Hematopoietic multipotent progenitor cell treated with erythropoietin and hydrocortisone succinate and interleukin-3 and kit ligand, for 4 days (in vitro differentiated cells): ENCODE measurements around the gene RGS3.
"Not testable (repeated sequence)": the region's sequence is repeated elsewhere in the genome, so short reads cannot be mapped to it uniquely, and the experiment has no call there.

Experiments
- DNase-seq: peaks from one replicate; pipeline ENCODE4 v3.0.0-alpha.2; 2015

RGS3 gene

DNA sequence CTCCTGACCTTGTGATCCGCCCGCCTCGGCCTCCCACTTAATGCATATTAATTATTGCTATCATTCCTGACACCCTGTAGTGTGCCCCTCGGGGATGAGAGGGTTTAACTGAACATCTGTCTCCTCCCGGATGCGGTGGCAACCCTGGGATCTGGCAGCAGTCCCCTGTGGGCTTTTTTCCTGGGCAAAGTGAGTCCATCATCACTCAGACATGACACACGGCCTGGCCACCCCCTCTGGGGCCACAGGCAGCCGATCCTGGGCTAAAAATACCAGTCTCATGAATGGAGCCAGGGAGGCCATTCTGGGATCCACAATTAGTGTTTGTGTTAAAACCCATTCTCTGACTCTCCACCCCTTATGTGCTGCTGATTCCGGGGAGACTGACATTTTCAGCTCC, 161.2 kb downstream of the RGS3 start:
- no peak for DNase-seq

DNA sequence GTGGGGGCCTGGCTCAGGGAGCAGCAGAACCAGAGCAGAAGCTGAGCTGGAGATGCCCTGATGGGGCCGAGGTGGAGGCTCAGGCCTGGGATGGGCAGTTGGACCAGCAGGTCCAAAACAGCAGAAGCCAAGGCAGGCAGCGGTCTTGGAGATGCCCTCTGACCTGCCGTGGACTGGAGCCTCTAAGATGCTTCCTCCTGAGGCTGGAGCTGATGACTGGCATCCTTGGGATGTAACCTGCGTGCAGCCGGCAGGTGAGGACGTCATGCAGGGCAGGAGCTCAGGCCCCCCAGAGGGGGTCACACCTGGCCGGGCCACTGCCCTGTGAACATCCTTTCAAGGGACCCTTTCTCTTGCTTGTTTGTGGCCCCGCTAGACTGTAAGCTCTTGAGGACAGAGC, 162.0 kb downstream of the RGS3 start:
- no peak for DNase-seq

DNA sequence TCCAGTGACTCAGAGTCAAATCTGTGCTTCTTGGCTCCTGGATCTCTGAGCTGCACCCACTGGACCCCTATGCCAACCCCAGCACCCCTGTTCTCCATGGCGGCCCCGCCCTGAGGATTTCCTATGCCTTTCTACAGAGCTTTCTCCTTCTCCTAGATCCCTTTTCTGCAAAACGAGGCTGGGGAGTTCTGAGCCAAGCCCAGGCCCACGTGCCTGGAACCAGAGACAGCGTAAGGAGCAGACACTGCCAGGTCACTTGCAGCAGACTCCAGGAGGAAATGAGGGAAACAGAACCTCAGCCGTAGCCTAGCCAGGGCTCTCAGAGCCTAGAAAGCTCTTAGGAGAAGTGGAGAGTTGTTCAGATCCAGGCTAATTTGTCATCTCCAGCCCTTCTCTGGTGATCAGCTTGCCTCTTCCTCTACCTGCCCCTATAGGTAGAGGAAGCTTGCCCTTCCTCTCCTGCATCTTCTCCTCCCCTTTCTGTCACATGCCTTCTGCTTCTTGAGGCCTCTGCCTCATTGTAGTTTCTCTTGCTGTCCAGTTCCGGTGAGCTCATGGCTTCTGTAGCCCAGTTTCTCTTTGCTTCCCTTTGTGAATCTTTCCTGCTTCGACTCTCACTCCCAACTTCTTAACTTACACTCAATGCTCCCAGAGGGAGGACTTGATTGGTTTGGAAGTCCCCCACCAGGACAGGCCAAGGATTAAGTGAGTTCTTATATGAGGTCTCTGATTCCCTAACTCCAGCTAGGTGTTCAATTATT, 163.4 kb downstream of the RGS3 start:
- DNase-seq: no peak

DNA sequence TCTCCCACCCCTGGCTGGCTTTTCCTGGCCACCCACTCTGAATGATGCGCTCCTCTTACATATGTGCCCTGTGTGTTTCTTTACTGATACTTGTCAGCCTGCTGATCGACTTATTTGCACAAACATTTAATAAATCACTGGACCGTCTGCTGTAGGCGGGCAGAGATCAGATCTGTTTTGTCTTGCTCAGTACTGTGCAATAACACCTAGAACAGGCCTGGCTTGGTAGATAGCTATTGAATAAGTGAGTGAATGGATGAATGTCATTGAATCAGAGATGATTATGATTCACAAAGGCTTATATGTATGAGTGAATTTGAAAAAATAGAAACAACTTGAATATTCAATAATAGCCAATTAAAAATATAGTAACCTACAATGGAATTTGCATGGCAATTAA, 165.1 kb downstream of the RGS3 start:
- DNase-seq: no peak

DNA sequence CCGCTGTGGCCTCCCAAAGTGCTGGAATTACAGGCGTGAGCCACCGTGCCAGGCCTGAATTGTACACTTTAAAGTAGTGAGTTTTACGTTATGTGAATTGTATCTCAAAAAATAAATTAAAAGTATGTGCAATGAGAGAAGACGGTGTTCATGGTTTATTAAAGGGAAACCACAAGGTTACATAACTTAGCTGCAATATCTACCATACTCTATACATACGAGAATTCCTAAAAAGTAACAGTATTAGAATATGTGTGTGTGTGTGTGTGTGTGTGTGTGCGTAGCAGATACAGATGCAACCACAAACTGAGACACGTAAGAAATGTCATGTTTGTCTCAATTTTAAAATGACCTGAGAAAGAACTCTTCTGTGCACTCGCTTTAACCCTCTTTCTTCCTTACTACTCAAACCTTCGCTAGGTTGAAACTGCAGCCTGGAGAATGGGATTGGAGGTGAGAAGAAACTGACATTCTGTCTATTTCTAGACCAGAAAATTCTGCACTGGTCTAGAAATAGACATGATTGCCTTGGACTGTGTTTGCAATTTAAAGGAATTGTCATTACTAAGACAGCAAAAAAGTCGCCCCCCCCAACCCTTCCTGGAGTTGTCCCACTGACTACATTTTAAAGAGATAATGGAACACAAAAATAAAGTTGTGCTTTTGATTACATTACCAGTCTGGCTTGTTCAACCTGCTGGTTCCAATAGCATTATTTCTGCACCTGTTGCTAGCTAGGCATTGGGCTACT, 167.0 kb downstream of the RGS3 start:
- DNase-seq: peak; percentile 63

DNA sequence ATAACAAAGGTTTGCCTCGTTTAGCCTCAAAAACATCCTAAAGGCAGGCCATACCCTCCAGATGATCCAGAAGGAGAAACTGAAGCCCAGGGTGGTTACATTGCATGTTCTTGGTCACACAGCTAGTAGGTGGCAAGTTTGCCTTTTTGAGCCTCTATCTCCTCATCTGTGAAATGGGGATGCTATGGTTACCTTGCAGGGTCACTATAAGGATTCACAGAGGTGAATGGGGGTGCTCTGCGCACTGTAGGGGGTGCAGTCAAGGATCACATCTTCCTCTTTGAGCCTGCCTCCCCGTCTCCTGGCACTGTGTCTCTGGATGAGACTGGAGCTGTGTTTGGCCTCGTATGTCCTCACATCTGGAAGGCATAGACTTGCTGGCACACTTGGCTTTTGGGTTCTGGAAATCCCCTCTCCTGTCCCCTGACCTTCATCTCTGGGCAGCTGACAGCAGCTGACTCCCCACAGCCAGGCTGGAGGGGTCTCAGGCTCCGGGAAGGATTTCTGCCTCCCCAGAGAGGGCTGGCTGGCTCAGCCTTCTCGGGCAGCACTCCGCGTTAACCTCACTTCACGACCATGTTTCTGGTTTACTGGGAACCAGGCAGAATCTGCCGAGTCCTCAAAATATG, 167.7 kb downstream of the RGS3 start:
- no peak for DNase-seq

DNA sequence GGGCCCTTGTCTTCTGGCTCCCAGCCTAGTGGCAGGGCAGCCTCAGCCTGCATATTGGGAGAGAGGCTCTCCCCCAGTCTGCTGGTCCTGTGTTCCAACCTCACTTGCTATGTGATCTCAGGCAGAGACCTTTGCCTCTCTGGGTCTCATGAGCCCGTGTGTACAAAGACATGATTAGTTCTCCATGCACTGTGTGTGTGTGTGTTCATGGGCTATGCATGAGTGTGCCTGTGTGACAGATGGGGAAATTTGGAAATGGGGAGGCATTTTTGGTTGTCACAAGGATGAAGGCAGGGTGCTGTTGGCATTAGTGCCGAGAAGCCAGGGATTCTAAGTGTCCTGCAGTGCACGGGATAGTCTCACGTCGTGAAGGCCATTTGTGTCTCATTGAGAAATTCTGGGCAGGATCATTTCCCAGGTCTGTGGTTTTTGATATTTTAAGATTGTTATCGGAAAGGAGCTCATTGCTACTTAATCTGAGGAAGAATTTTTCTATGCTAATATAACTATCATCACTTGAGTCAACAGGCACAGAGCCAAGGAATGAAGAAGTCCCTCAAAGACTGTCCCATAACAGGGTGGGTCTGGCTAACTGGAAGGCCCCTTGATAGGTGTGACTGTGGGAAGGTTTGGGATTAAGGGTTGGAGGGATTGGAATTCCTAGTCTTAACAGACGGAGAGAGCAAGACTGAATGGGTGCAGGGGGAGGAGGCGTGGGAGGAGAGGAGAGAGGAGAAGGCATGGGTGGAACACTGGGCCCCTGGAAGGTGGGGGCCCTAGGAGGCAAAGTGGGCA, 168.5 kb downstream of the RGS3 start:
- DNase-seq: no peak

DNA sequence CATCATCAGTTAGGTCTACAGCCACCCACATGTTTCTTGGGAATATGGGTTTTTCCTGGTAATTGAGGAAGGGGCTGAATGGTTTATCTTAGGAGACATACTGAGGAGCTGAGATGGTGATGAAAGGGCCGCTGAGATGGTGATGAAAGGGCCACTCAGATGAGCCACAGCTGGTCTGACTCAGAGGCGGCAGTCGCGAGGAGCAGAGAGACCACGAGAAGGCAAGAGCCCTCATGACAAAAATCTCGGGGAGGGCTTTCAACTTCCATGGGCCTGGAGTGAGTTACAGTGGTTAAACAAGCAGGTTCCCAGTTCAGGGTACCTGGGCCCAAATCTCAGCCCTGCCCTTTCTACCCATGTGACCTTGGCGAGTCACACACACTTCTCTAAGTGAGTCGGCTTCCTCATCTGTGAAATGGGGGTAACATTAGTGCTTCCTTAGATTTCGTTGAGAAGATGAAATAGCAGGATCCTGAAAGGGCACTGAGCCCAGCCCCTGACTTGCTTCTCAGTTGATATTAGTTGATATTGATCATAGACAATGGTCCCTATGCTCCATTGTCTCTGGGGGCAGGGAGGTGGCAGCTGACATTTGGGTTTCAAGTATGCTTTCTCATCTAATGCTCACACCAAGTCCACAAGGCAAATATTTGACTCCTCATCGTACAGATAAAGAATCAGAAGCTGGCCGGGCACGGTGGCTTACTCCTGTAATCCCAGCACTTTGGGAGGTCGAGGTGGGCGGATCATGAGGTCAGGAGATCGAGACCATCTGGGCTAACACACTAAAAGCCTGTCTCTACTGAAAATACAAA, 169.5 kb downstream of the RGS3 start:
- peak; percentile 37 for DNase-seq

DNA sequence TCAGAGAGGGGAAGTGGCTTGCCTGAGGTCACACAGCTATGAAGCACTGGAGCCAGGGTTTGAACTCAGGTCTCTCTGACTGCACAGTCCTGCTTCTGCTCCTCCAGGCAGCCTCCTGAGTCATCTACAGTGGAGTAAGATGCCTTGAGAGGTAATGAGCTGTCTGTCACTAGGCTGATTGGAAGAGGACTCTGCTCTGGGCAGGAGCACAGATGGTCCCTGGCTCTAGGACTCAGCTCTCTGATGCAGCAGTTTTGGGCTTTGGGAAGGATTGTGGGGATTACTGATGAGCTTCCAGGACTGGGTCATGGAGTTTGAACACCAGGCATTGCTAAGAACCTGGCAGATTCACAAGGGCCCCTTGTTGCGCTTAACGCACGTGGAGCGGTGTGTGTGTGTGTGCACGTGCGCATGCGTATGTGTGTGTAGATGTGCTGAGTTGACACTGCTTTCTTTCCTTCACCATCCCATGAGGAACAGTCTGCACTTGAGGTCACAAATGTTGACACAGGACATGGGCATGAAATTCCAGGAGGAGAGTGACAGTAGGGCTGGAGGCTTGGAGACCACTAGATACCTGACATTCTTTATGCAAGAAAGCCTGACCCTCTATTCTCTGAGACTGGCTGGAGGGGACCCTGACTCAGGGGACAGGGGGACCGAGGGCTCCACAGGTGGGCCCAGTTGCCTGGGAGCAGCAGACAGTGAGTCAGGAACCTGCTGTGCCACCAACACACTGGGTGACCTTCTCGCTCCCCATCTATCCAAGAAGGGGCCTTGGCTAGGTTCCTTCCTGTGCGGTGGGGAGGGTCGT, 170.5 kb downstream of the RGS3 start:
- no peak for DNase-seq

GRCh38 chr9:113634596-113635515, 171.3 kb downstream of the RGS3 start:
- no peak for DNase-seq

- DNase-seq: no peak
Measured at GRCh38 chr9:113635586-113635985, 172.1 kb downstream of the RGS3 start.

DNA sequence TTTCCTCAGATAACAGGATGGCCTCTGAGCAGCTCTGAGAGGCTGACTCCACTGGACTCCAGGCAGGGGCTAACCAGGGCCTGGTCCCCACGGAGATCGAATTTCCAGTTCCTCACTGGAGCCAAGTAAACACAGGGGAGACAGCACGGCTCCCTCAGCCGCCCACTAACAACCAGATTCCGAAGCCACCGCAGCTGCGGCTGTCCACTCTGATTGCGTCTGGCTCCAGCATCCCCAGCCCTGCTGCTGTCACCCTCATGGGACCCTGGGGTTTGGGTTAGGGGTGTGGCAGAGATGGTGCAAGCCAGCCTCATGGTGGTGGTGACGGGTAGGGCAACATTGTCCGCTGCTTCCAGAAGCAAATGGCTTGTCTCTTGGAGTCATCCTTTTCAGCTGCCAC, 172.6 kb downstream of the RGS3 start:
- DNase-seq: no peak

DNA sequence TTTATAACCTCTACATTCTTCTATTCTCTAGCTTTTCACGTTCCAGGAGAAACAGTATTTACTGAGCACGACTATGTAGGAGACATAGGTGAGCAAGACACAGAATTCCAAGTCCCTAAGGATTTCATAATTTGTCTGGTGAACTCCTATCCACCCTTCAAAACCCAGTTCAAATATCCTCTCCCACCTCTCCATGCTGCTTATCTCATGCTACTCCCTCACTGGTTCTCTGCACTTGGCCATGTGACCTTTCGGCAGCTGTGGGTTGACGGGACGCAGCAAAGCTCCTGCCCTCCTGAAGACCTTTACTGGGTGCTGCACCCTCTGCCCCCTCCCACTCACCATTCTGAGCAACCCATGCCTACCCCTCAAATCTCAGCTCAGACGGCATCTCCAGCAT, 173.2 kb downstream of the RGS3 start:
- DNase-seq: no peak

GRCh38 chr9:113638490-113638889, 175.0 kb downstream of the RGS3 start:
- no peak for DNase-seq

DNA sequence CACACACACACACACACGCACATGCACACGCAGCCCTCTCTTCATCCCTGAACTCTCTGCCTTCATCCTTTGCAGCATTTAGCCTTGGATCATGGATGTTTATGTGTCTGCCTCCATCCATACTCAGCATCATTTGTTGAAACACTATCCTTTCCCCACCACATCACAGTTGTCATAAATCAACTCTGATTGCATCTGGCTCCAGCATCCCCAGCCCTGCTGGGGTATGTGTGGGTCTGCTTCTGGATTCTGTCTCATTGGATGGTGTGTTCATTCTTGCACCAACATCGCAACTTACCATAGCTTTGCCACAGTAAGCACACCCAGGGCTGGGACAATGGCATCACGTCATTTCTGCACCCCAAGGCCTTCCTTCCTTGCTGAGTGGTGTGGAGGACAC, 175.4 kb downstream of the RGS3 start:
- DNase-seq: no peak

- not testable (repeated sequence) for DNase-seq
Measured at GRCh38 chr9:113639411-113639970, 176.0 kb downstream of the RGS3 start.

DNA sequence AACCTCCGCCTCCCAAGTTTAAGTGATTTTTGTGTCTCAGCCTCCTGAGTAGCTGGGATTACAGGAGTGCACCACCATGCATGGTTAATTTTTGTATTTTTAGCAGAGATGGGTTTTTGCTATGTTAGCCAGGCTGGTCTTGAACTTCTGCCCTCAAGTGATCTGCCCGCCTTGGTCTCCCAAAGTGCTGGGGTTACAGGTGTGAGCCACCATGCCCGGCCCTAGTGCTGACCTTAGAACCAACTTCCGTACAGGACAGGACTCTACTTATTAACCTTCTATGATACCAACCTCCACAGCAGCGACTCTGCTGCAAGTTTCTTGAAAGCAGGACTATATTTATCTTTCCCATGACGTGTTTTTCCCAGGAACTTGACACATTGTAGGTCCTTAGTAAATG, 176.9 kb downstream of the RGS3 start:
- DNase-seq: no peak

GRCh38 chr9:113641100-113641885, 177.8 kb downstream of the RGS3 start:
- DNase-seq: no peak

- no peak for DNase-seq
Measured at GRCh38 chr9:113644321-113644720, 180.8 kb downstream of the RGS3 start.
